ENCODE results near the gene CLRN1.

Gene CLRN1

DNA sequence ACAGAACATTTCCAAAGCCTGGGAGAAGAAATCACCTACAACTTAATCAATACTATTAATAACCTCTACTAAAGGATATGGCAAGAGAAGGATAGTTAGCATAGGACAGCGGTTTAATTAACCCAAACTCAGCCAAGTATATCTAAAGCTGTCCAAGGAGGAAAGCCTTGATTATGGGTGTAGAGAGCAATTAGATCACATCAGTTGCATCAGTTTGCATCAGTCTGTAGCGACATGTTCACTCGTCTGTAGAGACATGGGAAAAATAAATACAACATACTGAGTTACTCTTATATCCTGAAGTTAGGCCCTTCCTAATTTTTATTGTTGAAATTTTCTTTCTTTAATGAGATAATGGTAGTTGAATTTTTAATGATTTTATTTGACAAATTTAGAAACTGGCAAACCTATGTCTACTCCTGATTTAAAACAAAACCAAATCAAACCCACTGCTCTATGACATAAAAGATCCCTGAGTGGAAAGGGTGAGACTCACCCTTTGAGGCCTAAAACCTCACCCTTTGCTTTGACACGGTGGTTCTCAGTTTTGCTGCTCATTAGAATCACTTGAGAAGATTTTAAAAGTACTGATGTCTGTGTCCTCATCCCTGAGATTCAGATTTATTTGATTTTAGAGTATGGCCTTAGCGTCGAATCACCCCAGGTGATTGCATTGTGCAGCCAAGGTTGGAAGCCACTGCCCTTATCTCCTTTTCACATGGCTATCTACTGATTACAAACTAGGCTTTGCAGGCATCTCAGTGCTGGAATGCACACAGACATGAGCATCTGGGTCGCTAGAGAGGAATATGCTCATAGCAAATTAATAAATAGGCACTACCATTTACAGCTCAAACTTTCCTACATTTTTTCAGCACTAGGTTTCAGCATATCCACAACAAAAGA, 2.8 kb upstream of the CLRN1 start:
- FAIRE-seq: no peak

DNA sequence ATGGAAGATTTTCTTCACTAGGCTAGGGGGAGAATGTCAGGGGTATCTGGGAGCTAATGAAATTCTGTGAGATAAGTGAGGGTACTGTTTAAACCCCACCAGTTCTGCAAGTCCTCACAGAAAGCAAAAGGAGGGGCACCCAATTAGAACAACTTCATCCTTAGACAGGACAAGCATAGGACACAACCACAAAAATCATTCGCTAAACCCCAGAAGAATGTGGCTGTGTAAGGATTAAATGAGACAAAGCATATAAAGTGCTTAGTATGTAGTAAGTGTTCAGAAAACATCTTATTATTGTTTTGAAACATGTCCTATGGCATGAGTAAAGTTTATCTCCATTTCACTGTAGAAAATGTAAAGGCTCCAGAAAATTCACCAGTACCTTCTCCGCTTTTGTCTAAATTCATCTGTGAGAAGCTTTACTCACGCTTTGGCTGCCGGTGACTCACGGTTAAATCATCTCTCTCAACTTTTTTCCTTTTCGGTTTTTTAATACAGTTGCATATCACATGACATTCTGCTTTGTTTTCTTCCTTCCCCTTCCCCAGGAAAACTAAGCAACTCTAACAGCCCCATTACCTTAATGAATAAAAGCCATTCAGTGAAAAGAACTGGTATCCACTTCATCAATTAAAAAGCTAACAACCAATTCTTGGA, 1.7 kb downstream of the CLRN1 start:
- no peak for FAIRE-seq

DNA sequence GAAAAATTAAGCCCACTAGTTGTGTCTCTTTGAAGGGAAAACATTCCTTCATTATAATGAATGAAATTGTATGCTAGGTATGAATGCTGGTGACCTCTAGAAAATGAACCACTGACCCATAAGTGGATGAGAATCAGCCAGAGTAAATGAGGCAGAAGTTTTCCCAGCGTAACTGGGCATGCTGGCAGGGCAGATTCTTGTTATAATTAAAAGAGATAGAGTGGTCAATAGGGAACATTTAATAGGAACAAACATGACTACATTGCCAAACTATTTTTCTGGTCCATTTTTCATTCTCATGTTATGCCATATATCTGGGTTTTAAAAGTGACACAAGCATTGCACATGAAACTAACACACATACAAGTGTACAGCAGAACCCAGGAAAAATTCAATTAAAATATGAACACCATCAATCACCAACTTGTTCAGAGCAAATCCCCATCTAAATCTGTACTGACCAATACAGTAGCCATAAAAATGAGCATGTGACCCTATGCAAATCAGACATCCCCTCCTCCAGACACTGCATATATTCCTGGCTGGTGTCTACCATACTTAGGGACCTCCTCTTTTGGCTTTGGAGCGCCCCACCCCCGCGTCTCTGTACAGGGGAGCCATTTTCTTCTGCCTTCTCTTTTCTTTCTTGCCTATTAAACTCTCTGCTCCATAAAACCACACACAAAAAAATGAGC, 4.0 kb downstream of the CLRN1 start:
- FAIRE-seq: no peak

DNA sequence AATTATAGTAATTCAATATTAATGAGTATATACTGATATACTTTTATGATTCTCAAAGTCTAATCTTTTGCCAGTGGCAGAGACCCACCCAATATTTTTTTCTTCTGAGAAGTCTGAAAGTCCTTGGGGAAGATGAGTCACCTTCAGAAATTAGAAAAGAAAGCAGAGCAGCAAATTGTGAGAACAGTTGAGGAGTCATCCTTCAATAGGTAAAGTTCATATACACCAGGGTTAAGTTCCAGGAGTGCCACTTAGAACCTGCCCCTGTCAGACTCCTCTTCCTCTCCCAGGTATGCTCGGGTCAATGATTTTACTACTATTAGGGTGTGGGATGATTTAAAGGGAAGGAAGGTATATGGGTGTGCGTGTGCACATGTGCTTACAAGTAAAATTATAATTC, 7.1 kb downstream of the CLRN1 start:
- no peak for FAIRE-seq

DNA sequence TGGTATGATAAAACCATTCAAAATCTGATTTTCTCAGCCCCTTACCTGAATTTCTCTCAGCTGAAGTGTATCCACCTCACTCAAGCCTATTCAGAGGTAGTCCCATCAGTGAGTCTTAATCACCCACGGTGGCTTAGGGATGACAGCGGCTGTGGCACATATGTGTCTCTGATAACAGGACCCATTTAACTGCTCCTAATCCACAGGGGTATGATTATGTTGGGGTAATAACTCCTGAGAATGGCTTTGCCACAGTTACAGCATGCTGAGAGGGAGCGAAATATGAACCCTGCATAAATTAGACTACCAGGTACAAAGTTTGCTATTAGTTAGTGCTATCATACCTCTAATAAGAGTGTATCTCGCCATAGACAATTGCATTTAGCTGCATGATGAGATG, 10.6 kb downstream of the CLRN1 start:
- FAIRE-seq: no peak

DNA sequence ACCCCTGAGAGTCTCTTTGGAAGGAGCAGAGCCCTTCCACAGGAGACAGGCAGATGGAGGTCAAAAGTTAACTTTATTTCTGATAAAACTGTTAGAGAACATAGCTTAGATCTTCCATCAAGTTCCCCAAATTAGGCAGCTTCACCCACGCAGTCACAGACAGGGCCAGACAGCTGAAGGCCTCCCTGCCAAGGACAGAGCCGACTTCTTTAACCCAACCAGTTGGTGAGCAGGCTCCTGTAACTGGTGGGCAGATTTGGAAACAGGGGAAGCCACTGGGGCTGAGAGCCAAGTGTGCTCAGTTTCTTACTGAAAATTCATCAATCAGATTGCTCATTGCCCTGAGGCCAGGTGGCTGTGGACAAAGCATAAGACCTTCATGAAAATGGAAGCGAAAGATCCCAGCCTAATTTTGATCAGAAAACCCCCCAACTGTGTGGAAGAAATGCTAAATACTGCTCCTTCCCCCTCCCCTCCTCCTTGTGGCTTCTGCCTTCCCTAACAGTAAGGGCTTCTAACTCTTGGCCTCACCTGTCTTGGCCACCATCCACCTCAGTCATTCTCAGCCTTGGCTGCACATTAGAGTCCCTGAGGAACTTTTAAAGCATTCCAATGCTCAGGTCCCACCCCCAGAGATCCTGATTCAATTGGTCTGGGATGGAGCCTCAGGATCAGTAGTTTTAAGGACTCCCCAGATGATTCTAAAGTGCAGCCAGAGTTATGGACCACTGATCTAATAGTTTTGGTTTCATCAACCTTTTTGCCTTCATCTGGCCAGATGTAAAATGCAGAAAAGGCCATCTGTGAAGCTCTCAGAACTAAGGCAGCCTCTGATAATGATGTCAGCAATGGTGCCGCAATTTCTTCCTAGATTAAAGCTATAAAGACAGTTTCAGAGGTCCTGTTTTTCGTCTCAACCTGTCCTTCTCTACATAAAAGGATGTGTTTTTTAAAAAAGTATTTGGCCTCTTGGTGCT, 11.5 kb downstream of the CLRN1 start:
- FAIRE-seq: no peak

DNA sequence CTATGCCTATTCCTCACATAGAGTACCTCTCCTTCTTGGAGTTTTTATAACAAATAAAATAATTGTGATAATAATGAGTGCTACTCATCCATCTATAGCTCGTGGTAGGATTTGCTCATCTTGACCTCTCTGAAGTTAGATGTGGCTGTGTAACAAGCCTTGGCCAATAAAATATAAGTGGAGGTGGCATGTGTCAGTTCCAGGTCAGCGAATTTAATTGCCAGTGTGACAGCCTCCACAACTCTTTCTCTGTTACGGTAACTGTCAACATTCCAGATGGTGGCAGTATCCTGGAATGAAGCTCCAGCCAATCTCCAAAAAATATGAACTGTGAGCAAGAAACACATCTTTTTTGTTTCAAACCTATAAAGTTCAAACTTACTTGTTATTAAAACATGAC, 13.8 kb downstream of the CLRN1 start:
- FAIRE-seq: no peak

DNA sequence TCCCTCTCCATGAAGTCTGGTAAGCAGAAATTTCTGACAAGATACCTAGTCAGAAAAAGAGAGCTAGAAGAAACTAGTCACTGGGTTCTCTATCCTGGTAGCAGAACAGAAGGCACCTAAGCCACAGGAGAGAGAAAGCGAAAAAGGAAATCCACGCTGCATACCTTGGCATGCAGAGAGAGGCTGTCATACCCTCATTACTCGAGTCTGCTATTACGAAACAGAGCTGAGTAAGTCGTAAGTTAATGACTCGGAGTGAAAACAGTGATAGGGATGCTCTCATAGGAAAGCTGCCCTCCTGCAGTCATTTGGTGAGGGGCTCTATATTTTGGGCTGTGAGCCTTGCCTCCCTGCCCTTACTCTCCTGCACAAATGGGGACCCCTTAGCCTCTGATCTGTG, 16.2 kb downstream of the CLRN1 start:
- FAIRE-seq: no peak

DNA sequence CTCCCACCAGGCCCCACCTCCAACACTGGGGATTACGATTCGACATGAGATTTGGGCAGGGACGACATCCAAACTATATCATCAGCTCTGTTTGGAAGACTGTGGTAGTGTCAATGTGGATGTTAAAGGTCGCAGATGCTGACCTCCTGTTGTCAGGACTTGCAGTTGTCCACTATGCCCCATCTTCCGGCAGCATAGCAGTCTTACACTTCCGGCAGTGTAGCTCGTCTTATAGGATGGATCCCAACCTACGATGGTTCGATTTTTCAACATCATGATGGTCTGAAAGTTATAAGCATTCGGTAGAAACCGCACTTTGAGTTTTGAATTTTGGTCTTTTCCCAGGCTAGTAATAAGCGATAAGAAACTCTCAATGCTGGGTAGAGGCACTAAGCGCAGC, 20.6 kb downstream of the CLRN1 start:
- FAIRE-seq: no peak

DNA sequence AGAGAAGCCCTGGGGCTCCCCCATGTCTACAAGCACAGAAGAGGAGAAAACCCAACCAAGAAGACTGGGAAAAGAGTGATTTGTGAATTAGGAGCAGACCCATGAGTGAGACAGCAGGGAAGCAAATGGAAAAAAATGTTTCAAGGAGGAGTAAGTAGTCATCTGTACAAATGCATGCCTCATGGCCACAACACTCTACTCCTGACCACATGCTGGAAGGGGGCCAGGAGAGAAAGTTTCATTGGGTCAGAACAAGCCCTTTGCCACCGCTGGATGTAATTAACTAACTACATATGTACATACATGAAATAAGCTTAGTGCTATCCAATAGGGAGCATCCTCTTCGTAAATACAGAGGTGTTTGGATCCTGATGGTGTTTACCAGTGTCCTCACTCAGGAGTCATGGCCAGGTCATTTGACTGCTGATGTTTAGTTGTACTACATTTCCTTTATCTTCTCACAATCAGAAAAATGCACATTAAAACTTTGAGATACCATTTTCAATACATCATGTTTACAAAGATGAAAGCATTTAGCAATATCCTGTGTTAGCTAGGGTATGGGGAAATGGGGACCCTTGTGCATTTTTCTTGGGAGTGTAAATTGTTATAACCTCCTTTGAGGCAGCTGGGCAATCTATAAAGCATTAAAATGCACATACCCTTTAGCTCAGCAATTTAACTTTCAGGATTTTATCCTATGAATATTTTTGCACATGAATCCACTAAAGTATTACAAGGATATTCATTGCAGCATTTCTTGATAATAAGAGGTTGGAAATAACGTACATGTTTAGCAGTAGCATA, 27.1 kb downstream of the CLRN1 start:
- no peak for FAIRE-seq

DNA sequence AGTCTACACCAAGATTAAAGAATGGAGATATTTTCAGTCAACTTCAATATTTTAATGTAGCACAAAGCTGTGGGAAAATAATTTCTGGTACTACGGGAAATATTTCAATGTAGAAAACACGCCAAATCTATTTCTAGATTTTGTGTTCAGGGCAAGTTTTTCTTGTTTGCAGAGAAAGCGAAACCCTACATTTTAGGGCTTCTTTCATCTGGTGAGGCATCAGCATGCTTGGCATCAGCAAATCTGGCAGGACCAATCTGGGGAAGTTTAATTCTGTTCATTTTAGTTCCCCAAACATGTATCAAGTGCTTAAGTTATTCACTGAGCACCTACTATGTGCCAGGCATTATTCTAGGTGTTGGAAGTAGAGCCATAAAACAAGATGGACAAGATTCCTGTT, 30.3 kb downstream of the CLRN1 start:
- no peak for FAIRE-seq

DNA sequence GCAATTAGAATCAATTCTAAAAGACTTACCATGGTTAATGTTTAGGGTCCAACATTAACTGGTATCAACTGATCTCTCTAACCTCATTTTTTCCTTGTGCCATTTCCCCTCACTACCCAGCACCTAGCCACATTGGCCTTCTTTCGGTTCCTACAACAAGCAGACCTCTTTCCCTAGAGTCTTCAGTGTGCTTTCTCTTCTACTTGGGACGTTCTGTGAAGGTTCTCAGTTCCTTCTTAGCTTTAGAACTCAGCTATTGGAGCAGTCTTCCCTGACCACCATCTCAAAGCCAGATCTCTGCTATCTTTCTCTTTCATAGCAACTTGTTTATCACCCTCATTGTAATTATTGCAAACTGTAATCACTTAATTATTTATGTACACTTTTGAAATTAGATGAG, 35.8 kb downstream of the CLRN1 start:
- no peak for FAIRE-seq

DNA sequence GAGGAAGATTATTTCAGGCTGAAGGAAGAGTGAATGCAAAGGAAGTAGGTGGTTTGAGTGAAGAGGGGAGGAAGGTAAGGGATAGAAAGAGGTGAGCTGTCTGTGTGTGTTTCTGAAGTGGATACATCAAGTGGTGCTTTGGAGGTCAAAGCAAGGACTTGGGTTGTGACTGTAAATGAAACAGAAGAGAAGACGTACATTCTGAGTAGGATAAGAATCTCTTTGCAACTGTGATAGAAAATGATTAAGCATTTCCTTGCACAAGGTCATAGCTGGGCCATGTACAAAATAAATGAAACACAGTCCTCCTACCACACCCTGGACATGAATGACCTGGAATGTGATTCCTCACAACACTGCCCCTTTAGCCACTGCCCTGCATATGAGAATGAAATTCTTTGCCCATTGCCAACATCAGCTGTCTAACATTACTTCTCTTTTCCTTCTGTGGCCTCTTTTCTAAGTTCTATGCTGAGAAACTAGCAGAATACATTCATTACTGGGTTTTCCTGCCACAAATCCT, 39.0 kb downstream of the CLRN1 start:
- FAIRE-seq: no peak

DNA sequence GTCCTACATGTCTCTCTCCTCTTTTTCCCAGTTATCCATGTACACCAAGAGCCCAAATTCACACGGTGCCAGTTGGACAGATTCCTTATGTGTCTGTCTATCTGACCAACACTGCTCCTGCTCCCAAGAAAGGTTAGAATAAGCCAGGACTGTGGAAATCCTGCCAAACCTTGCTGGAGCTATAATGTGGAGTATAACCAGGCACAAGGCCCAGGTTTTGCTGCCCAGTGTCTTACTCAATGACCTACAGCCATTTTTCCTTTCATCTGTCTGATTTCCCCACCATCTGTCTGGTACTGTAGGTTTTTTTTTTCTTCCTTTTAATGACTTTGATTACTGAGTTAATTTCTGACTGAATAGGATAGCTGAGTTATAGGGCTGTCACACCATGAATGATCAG, 40.8 kb downstream of the CLRN1 start:
- no peak for FAIRE-seq

DNA sequence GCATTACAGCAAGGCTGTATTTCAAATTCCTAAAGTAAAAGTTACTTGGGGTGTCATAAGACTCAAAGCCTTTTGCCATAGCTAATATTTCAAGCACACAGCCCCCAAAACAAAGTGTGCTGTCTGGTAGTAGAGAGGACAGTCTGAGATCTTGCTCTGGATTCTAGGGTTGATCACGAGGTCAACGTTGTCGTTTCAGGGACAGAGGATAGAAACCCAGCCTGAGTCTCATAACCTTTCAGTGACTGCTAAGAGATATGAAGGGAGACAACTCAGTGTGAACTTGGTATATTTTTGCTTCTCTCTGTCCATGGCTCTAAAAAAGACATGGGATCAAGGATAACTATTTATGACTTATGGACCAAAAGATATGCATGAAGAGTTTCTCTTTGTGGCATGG, 41.7 kb downstream of the CLRN1 start:
- FAIRE-seq: no peak

DNA sequence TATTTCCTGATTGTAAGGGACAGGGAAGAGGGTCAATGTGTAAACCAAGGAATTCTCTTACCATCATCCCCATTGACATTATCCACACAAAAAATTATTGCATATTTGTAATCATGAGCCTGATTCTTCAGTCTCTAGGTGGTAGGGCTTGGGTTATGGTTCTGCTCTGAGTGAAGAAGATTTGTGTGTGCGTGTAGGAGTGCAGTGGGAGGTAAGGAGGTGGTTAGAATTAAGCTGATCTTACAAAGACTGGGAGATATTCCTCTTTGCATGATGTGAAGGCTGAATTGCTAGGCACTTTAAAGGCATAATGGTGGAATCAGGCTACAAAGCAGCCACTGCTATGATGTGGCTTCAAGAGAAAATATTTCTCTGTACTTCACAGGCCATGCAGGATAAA, 44.3 kb downstream of the CLRN1 start:
- no peak for FAIRE-seq

DNA sequence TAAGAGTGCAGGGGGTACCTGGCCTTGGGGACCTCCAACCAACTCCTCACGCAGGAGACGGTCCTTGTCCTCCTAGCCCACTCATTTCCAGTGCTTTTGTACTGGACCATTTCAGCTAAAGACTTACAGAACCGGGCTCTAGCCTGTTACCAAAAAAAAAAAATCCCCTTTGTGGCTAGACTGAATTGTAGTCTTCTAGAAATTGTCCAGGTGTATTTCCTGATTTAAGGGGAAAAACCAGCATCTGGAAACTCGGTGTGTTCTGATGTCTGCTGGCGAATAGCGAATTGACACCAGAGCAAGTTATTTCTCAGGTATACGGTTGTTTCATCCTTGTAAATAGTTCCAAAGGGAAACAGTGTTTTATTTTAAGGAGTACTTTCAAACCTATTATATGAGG, 46.2 kb downstream of the CLRN1 start:
- no peak for FAIRE-seq

DNA sequence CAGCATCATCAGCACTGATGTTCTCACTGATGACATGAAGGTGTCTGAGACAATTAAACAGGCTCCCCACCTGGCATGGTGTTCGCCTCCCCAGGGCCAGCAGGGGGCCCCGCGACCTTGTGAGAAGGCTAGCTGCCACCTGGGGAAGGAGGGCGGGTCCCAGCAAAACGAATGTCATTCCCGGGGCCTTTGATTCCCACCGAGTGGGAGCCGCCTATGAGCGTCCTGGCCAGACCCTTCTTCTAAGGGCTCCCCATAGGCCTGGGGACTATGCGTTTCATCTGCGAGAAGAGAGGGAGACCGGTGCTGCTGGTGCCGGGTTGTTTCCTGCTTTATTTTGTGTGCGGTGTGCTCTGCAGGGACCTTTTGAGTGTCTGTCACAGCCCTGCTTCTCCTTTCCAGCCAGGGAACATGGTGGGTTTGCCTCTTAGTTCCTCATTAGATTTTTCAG, 46.8 kb downstream of the CLRN1 start:
- FAIRE-seq: no peak

DNA sequence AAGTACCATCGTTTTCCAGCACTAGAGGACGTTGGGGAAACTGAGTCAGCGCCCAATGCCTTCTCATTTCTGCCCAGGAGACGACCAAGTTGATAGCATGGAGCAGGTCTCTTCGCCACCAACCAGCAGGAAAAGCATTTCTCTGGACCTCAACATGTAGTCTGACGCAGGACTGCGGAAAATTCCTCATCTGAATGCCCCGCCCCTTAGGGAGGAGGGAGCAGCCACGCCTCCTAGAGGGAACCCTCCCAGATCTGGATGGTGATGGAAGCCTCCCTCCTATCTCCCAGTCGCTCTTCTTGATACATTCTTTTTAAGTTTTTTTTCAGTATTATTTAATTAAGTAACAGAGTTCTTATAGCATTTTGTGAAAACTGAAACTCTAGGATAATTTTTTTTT, 49.9 kb downstream of the CLRN1 start:
- no peak for FAIRE-seq

DNA sequence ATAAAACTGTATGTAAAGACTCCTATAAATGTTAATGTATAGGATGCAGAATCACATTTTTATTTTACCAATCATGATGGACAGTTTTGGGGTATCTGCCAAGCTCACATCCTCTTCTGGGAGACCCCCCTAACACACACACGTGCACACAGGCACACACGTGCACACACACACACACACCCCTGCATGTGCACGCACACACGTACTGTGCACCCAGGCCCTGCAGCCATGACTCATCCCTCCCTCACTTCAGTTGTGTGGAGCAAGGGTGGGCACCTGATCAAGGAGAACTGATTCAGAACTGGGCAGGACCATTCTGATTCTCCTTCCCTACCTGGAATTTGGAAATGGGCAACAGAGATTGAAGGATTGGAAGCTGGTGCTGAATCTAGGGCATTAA, 51.3 kb downstream of the CLRN1 start:
- FAIRE-seq: no peak

DNA sequence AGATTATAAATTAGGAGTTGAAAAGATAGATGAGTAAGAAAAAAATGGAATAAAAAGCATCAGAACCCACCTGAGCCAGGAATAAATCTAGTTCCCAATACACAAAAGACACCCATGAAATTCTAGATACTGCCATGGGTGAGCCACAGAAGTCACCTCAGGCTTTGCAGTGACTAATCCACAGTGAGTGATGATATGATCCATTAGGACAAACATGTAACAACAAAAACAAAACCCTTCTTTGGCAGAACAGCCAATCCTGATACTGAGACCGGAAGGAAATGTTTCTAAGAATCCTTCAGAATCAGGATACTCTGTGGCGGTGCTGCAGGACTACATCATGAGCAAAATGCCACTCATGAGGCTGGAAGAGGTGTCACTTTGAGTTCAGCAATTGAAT, 52.3 kb downstream of the CLRN1 start:
- FAIRE-seq: no peak

All from endometrium (tissue), 2 donors.